Left cardiac atrium (tissue), 4 donors: ENCODE data around the gene PPIL3. TPM values are rescaled to one million over a fixed set of nuclear protein-coding genes. Genes with fewer than 3 reads are reported as not detected.

Source experiments
- ATAC-seq, 2 donors: fragments of 200-7000 bp; cut with Tn5 transposase; one replicate each; pipeline ENCODE4 v1.9.1; 2020; ENCODE audit warnings: mild to moderate bottlenecking in 2 of 2, moderate library complexity in 2 of 2
- DNase-seq: peaks from one replicate; pipeline ENCODE4 v3.0.0-alpha.2; 2020
- intact Hi-C, 2 donors: fragments of 100-400 bp; cut with DNase I; formaldehyde crosslinking; loops; one replicate each; pipeline versions ENCODE4 v1.14.1 to v1.15.1; 2022 to 2023
- total RNA-seq, 2 donors: library from RNA; stranded (reverse); fragmentation: NEBNext Ultra II Directional; extraction: Animal tissue kit (Norgen Biotek cat#: 25700); gene quantifications; one replicate each; pipeline ENCODE4 v1.2.1, GENCODE V29; 2021
- donor health status: DM: no; HTN: yes; CAD: no.
- donor health status: DM: no; HTN: yes; CAD: no; lungs with severe emphysema.
- donor health status: DM: yes; HTN: yes; CAD: no.
- donor health status: Dilated cardiomyopathy.

PPIL3 gene
- total RNA-seq, 2 donors from 2014 or later, result 22.6 to 25.9 TPM

- intact Hi-C loops, result no loop called here
- ATAC-seq, result no peak
- no peak for DNase-seq
Measured at GRCh38 chr2:200828104-200828503, 60.8 kb downstream of the PPIL3 start.

GRCh38 chr2:200821686-200822245, 67.1 kb downstream of the PPIL3 start:
- DNase-seq (no peak), ATAC-seq (no peak)
- intact Hi-C loops, result no loop called here

Other genes with a start within 250 kb of the PPIL3 start
- 100 to 1,000 TPM; 104 to 176 TPM for gene BZW1, start 77.2 kb downstream of the PPIL3 start, total RNA-seq
- 10 to 100 TPM; 52.9 to 54.6 TPM for gene CLK1, start 24.4 kb downstream of the PPIL3 start, total RNA-seq
- 10 to 100 TPM; 17.0 to 20.2 TPM for gene NIF3L1, start 294 bp upstream of the PPIL3 start, total RNA-seq
- 10 to 100 TPM; 21.1 to 27.1 TPM for gene ORC2, start 74.6 kb upstream of the PPIL3 start, total RNA-seq
- gene HYCC2, start 182.6 kb upstream of the PPIL3 start, total RNA-seq, result 10 to 100 TPM; 15.2 to 17.9 TPM
- gene NDUFB3, start 182.9 kb upstream of the PPIL3 start, total RNA-seq, result 100 to 1,000 TPM; 325 to 342 TPM
- 100 to 1,000 TPM; 195 to 255 TPM for gene CFLAR, start 227.1 kb upstream of the PPIL3 start, total RNA-seq